ENCODE data around the gene LHFPL2. TPM values are rescaled to one million over a fixed set of nuclear protein-coding genes. Genes with fewer than 3 reads are reported as not detected.

LHFPL2 gene
- total and polyA plus RNA-seq, 9 of the 15 experiments (the other 6 are each of a cell fraction or from before 2014, with no cell fraction given) = 1.0 to 6.6 (median 4.6) TPM

- TF ChIP-seq ZNF318 (IDR thresholded peaks at IDR 0.05; ENCODE audit: borderline replicate concordance in 1 of 2, low read depth in 1 of 2) (no peak), KAT8 (IDR thresholded peaks at IDR 0.05; ENCODE audit: low read depth) (no peak), ATF4 (CRISPR knock-in tag; IDR thresholded peaks at IDR 0.05) (no peak), ASH1L (IDR thresholded peaks at IDR 0.05; ENCODE audit: borderline replicate concordance, low read depth, partially characterized antibody) (no peak), ZNF280A (IDR thresholded peaks at IDR 0.05; ENCODE audit: low read depth, partially characterized antibody) (no peak), BRF1 (IDR thresholded peaks at IDR 0.05; ENCODE audit: borderline replicate concordance, extremely low read depth, insufficient read length) (no peak), ZNF398 (CRISPR knock-in tag; IDR thresholded peaks at IDR 0.05) (no peak), NR2C1 (IDR thresholded peaks at IDR 0.05) (no peak), NR2C1 (tag; IDR thresholded peaks at IDR 0.05) (no peak), ATF1 (CRISPR knock-in tag; IDR thresholded peaks at IDR 0.05) (no peak), ATF1 (tag; IDR thresholded peaks at IDR 0.05) (peak; percentile 35; the same call in 1 of the 2 replicates)
Measured at GRCh38 chr5:78509884-78510769, 138.4 kb downstream of the LHFPL2 start (continued).

Data from K562 (cell line).